Right atrium auricular region (tissue), 2 donors: ENCODE data around the gene SCAPER. TPM values are rescaled to one million over a fixed set of nuclear protein-coding genes. Genes with fewer than 3 reads are reported as not detected.

ENCODE experiments used
- DNase-seq: peaks from one replicate; pipeline ENCODE4 v3.0.0-alpha.2; 2019; ENCODE audit warnings: low spot score
- H3K27ac ChIP-seq, 2 donors: fragments of 200-600 bp; sonication (generic); 1 replicate in 1 of 2; 2 replicates in 1 of 2; pipeline ENCODE4 v1.5.1; 2016 to 2019
- H3K27me3 ChIP-seq, 2 donors: fragments of 200-600 bp; sonication (generic); one replicate each; pipeline versions ENCODE4 v1.5.1 to v1.6.0; 2017 to 2019
- H3K36me3 ChIP-seq: fragments of 200-600 bp; sonication (generic); one replicate; pipeline ENCODE4 v1.5.1; 2016
- H3K4me1 ChIP-seq, 2 donors: fragments of 200-600 bp; sonication (generic); one replicate each; pipeline versions ENCODE4 v1.5.1 to v1.6.0; 2017 to 2019
- H3K4me3 ChIP-seq, 2 donors: fragments of 200-600 bp; sonication (generic); 1 replicate in 1 of 2; 2 replicates in 1 of 2; pipeline ENCODE4 v1.5.1; 2017 to 2019; ENCODE audit warnings: mild to moderate bottlenecking in 1 of 2, moderate library complexity in 1 of 2
- H3K9me3 ChIP-seq, 2 donors: fragments of 200-600 bp; sonication (generic); one replicate each; pipeline ENCODE4 v1.5.1; 2019
- total RNA-seq, 2 donors: library from RNA; depleted of rRNA; stranded (reverse); fragments of >200 nt; gene quantifications; one replicate each; pipeline ENCODE4 v1.1.0, GENCODE V29; 2016
- TF ChIP-seq, protein P1 (sequence below), 2 donors: fragments of 200-600 bp; sonication (generic); IDR thresholded peaks; one replicate each; pipeline ENCODE4 v1.5.1; 2019; ENCODE audit warnings: antibody characterized with exemption in 2 of 2

The SCAPER gene
- total RNA-seq, 2 donors from 2014 or later: 20.5 to 52.3 TPM

DNA sequence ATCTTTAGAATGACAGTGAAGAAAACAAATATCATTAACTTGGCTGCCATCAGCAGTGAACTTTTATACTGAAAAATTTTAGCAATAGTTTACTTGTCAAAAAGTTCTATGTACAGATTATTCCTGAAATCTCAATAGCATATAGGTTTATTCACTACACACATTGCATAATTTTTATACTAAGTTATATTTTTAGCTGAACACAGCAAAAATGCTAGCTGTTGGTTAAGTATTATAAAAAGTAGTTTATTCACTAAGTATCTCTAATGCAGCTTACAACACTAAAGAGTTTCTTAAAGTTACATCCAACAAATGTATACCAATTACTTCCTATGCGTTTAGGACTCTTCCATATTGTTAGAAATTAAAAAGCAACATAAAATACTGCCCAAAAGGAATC lies 131.9 kb downstream of the SCAPER start:
- Histone ChIP-seq H3K4me1 (no peaks in the 10 kb centered on the region), H3K27ac (no peak overlapping the region), H3K4me3 (no peak overlapping the region), H3K36me3 (peaks cover 8% of the 10 kb centered on the region), H3K27me3 (no peaks in the 10 kb centered on the region), H3K9me3 (peaks cover 0 to 4% of the 10 kb centered on the region in 2 donors)
- DNase-seq: no peak
- TF ChIP-seq, protein P1, sequence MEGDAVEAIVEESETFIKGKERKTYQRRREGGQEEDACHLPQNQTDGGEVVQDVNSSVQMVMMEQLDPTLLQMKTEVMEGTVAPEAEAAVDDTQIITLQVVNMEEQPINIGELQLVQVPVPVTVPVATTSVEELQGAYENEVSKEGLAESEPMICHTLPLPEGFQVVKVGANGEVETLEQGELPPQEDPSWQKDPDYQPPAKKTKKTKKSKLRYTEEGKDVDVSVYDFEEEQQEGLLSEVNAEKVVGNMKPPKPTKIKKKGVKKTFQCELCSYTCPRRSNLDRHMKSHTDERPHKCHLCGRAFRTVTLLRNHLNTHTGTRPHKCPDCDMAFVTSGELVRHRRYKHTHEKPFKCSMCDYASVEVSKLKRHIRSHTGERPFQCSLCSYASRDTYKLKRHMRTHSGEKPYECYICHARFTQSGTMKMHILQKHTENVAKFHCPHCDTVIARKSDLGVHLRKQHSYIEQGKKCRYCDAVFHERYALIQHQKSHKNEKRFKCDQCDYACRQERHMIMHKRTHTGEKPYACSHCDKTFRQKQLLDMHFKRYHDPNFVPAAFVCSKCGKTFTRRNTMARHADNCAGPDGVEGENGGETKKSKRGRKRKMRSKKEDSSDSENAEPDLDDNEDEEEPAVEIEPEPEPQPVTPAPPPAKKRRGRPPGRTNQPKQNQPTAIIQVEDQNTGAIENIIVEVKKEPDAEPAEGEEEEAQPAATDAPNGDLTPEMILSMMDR (IDR thresholded peaks at IDR 0.05): no peak

DNA sequence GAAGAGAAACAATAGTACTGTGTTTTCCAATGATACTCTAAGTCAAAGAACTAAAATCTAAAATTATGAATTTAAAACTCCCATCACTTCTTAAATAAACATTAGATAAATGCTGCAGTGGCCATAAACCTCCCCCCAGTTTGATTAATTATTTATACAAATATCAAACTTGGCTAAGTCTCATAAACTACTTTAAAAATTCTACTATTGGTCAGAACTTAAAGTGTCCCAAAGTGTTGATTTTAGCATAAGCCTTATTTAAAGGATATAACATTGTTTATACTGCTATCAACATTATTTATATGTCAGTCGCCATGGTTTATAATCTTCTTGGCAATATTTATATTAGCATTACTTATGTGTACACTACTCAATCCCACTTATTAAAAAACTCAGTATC lies 132.4 kb downstream of the SCAPER start:
- no peaks in the 10 kb centered on the region for H3K4me1 ChIP-seq
- H3K36me3 ChIP-seq: peaks cover 8% of the 10 kb centered on the region
- H3K27ac ChIP-seq: no peak overlapping the region
- DNase-seq: no peak
- TF ChIP-seq, protein P1 (IDR thresholded peaks at IDR 0.05): no peak
- H3K4me3 ChIP-seq: no peak overlapping the region
- peaks cover 0 to 4% of the 10 kb centered on the region in 2 donors for H3K9me3 ChIP-seq
- no peaks in the 10 kb centered on the region for H3K27me3 ChIP-seq

DNA sequence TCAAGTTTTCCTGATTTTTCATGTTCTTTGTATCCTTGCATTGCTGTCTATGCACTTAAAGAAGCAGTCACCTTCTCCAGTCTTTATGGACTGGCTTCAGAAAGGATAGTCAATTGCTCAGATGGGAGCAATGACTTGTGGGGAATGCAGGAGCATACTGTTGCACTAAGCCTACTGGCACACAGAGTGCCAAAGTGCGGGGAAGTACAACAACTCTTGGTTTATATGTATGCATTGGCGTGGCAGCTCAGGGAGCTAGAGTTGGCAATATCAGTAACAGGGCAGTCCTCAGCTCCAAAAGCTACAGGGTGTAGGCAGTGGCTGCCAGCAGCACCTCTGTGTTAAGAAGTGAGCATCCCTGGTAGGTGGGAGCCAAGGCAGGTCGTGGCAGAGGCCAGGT lies 141.1 kb downstream of the SCAPER start:
- no peaks in the 10 kb centered on the region for H3K4me1 ChIP-seq
- H3K27me3 ChIP-seq: no peaks in the 10 kb centered on the region
- peaks cover 41% of the 10 kb centered on the region for H3K36me3 ChIP-seq
- no peaks in the 10 kb centered on the region for H3K9me3 ChIP-seq
- no peak for DNase-seq
- no peak overlapping the region for H3K4me3 ChIP-seq
- no peak overlapping the region for H3K27ac ChIP-seq
- TF ChIP-seq, protein P1 (IDR thresholded peaks at IDR 0.05): no peak

DNA sequence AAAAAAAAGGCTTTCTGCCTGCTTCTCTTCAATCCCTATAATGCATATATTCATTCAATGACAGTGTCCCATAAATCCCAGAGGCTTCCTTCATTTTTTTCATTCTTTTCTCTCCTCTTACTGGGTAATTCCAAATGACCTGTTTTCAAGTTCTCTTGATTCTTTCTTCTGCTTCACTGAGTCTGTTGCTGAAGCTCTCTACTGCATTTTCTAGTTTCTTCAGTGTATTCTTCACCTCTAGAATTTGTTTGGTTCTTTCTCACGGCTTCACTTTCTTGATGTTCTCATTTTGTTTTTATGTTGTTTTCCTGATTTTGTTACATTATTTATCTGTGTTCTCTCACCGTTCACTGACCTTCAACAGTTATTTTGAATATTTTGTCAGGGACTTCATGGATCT lies 141.6 kb downstream of the SCAPER start:
- TF ChIP-seq, protein P1 (IDR thresholded peaks at IDR 0.05): no peak
- no peak overlapping the region for H3K27ac ChIP-seq
- H3K9me3 ChIP-seq: no peaks in the 10 kb centered on the region
- H3K36me3 ChIP-seq: peaks cover 41% of the 10 kb centered on the region
- no peaks in the 10 kb centered on the region for H3K4me1 ChIP-seq
- no peak overlapping the region for H3K4me3 ChIP-seq
- H3K27me3 ChIP-seq: no peaks in the 10 kb centered on the region
- DNase-seq: no peak

DNA sequence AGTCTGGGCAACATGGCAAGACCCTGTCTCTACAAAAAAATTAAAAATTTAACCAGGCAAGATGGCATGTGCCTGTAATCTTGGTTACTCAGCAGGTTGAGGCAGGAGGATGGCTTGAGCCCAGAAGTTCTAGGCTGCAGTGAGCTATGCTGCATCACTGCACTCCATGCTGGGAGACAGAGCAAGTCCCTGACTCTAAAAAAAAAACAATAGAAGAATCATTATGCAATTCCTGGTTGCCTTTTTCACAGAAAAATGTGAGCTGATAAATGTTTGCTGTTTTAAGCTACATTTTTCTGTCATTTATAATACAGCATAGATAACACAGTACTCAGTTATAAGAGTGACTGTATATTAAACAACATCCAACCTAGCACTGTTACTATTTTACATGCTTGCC lies 148.8 kb downstream of the SCAPER start:
- Histone ChIP-seq H3K27me3 (no peaks in the 10 kb centered on the region), H3K9me3 (no peaks in the 10 kb centered on the region), H3K36me3 (no peaks in the 10 kb centered on the region), H3K27ac (no peak overlapping the region), H3K4me1 (no peaks in the 10 kb centered on the region), H3K4me3 (no peak overlapping the region)
- no peak for DNase-seq
- TF ChIP-seq, protein P1 (IDR thresholded peaks at IDR 0.05): no peak

DNA sequence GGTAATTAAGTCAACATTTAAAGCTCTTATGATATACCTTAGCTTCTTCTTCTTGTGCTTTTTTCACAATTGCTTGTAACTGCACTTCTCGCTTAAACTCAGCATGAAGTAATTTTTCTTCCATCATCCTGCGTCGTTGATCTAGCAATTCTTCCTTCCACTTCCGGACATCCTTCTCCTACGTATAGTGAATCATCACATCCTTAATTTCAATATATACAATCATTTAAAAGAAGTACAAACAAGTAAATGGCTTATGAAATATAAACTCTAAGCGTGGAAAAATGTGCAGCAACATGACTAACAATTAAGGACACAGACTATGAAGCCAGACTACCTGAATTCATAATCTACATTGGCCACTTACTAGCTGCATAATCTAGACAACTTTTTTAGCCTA lies 151.4 kb downstream of the SCAPER start:
- H3K9me3 ChIP-seq: no peaks in the 10 kb centered on the region
- TF ChIP-seq, protein P1 (IDR thresholded peaks at IDR 0.05): no peak
- H3K36me3 ChIP-seq: no peaks in the 10 kb centered on the region
- no peak overlapping the region for H3K27ac ChIP-seq
- no peak overlapping the region for H3K4me3 ChIP-seq
- no peak for DNase-seq
- H3K4me1 ChIP-seq: no peaks in the 10 kb centered on the region
- no peaks in the 10 kb centered on the region for H3K27me3 ChIP-seq
